Endothelial cell of umbilical vein (primary cell): ENCODE data around the gene NOTCH1. TPM values are rescaled to one million over a fixed set of nuclear protein-coding genes. Genes with fewer than 3 reads are reported as not detected.

Experiments used
- BruUV-seq: library from RNA; stranded (reverse); fragments of 400-500 nt; replicated peaks from 2 replicates; lab custom pipeline; 2021; lab: Mats Ljungman, UMichigan
- CTCF ChIA-PET: fragments of 300-600, 350-600 bp; sonication (Branson Sonifier 250); formaldehyde crosslinking; loops from one replicate; lab custom pipeline; 2021; ENCODE audit warnings: antibody characterized with exemption, inconsistent platforms; lab: Charles Lee
- POLR2A ChIA-PET: fragments of 300-600, 350-600 bp; sonication (Branson Sonifier 250); formaldehyde crosslinking; loops from one replicate; lab custom pipeline; 2021; ENCODE audit warnings: antibody characterized with exemption, inconsistent platforms; lab: Charles Lee
- DNase-seq: peaks from one replicate; pipeline ENCODE4 v3.0.0-alpha.2; 2011; ENCODE audit warnings: low read depth, low spot score
- FAIRE-seq: peaks from 2 replicates; lab custom pipeline; 2011; peaks lifted over from hg19 to GRCh38; lab: Jason Lieb, UNC
- H2AFZ ChIP-seq: 2 replicates; pipeline ENCODE4 v1.6.0; 2012; ENCODE audit warnings: low read depth, low read length, control low read depth, inconsistent platforms
- H3K27ac ChIP-seq: 2 replicates; pipeline ENCODE4 v1.5.1; 2011; ENCODE audit warnings: low read depth, mild to moderate bottlenecking, control low read depth, low read length, moderate library complexity; ENCODE audit not compliant: insufficient read depth
- H3K27me3 ChIP-seq, 2 experiments: 2 replicates each; pipeline versions ENCODE4 v1.6.0 to v1.6.1; 2011; ENCODE audit warnings: low read length in 2 of 2, mixed read lengths in 1 of 2; ENCODE audit not compliant: control insufficient read depth in 2 of 2, insufficient read depth in 2 of 2
- H3K36me3 ChIP-seq, 2 experiments: 2 replicates in 1 of 2; 3 replicates in 1 of 2; pipeline ENCODE4 v1.5.1; 2011; ENCODE audit warnings: low read length in 2 of 2, mild to moderate bottlenecking in 1 of 2, moderate library complexity in 1 of 2; ENCODE audit not compliant: control insufficient read depth in 2 of 2, insufficient read depth in 2 of 2; ENCODE audit errors: extremely low read depth in 1 of 2
- H3K4me1 ChIP-seq: 3 replicates; pipeline ENCODE4 v1.5.1; 2011; ENCODE audit warnings: mild to moderate bottlenecking, low read length; ENCODE audit not compliant: control insufficient read depth, insufficient read depth; ENCODE audit errors: extremely low read depth
- H3K4me2 ChIP-seq: 2 replicates; pipeline ENCODE4 v1.6.1; 2011; ENCODE audit warnings: low read length, control low read depth, mixed read lengths; ENCODE audit not compliant: insufficient read depth
- H3K4me3 ChIP-seq, 3 experiments: fragments of 200-600 bp in 1 of 3; sonication (generic), shearing (Covaris generic) in 1 of 3; replicated peaks in 1 of 3; 2 replicates each; pipeline ENCODE4 v1.5.1; 2011 to 2016; ENCODE audit warnings: control low read depth in 3 of 3, low read length in 3 of 3, mild to moderate bottlenecking in 2 of 3, inconsistent platforms in 1 of 3, low read depth in 1 of 3, moderate library complexity in 1 of 3; ENCODE audit not compliant: insufficient read depth in 1 of 3
- H3K79me2 ChIP-seq: 2 replicates; pipeline ENCODE4 v1.6.0; 2012; ENCODE audit warnings: low read length, inconsistent platforms; ENCODE audit not compliant: control insufficient read depth, insufficient read depth
- H3K9ac ChIP-seq: replicated peaks from 2 replicates; pipeline ENCODE3; 2011; ENCODE audit warnings: low read length, control low read depth; ENCODE audit not compliant: insufficient read depth; ENCODE audit errors: extremely low read depth
- H3K9me1 ChIP-seq: replicated peaks from 3 replicates; pipeline ENCODE4 v1.6.0; 2011; ENCODE audit warnings: mild to moderate bottlenecking, low read length; ENCODE audit not compliant: control insufficient read depth, insufficient read depth; ENCODE audit errors: extremely low read depth
- H3K9me3 ChIP-seq: replicated peaks from 2 replicates; pipeline ENCODE4 v1.5.1; 2012; ENCODE audit warnings: low read length, inconsistent platforms; ENCODE audit not compliant: control insufficient read depth, insufficient read depth
- H4K20me1 ChIP-seq: replicated peaks from 2 replicates; pipeline ENCODE3; 2011; ENCODE audit warnings: mild to moderate bottlenecking, low read length; ENCODE audit not compliant: control insufficient read depth, insufficient read depth; ENCODE audit errors: extremely low read depth
- EZH2 ChIP-seq: IDR thresholded peaks from 2 replicates; pipeline ENCODE4 v1.6.1; 2012; ENCODE audit warnings: borderline replicate concordance, low read depth, mild to moderate bottlenecking, moderate library complexity, low read length, inconsistent platforms; ENCODE audit not compliant: severe bottlenecking
- FOS ChIP-seq: IDR thresholded peaks from 2 replicates; pipeline ENCODE4 v1.6.1; 2011; ENCODE audit warnings: mild to moderate bottlenecking, low read length, moderate library complexity, borderline replicate concordance; ENCODE audit not compliant: insufficient read depth
- GATA2 ChIP-seq: IDR thresholded peaks from 2 replicates; pipeline ENCODE4 v1.7.0; 2011; ENCODE audit warnings: low read depth, mild to moderate bottlenecking, moderate library complexity, mixed read lengths, low read length; ENCODE audit not compliant: insufficient read length, insufficient read depth
- JUN ChIP-seq: IDR thresholded peaks from 2 replicates; pipeline ENCODE4 v1.6.1; 2011; ENCODE audit warnings: borderline replicate concordance, low read depth; ENCODE audit not compliant: insufficient read length, insufficient read depth
- MYC ChIP-seq: IDR thresholded peaks from one replicate; pipeline ENCODE4 v1.6.1; 2011; ENCODE audit warnings: mild to moderate bottlenecking, low read depth, low read length
- POLR2A ChIP-seq: IDR thresholded peaks from 2 replicates; pipeline ENCODE4 v1.6.1; 2012; ENCODE audit warnings: low read depth, mild to moderate bottlenecking, control low read depth, low read length
- POLR2AphosphoS5 ChIP-seq: IDR thresholded peaks from 2 replicates; pipeline ENCODE4 v1.6.1; 2012; ENCODE audit warnings: low read depth, mild to moderate bottlenecking, control low read depth, low read length, moderate library complexity; ENCODE audit not compliant: insufficient read depth
- dilution Hi-C: fragments of 300-500 bp; cut with MboI; formaldehyde crosslinking; loops from one replicate; pipeline ENCODE4 v1.15.0; 2019; ENCODE audit warnings: low sequenced_read_pairs; ENCODE audit not compliant: extremely low pct_ligation_motif_present
- intact Hi-C: fragments of 100-400 bp; cut with micrococcal nuclease; formaldehyde crosslinking; loops from one replicate; pipeline ENCODE4 v1.10.0; 2022
- polyA plus RNA-seq, 4 experiments: library from polyadenylated mRNA; depleted of rRNA in 3 of 4; stranded (reverse) in 3 of 4; unstranded in 1 of 4; fragments of >200 nt; gene quantifications; 2 replicates each; pipeline versions ENCODE4 v1.2.1 to v1.2.3, GENCODE V29; 2011 to 2012; ENCODE audit warnings: missing spikeins in 1 of 4
- total RNA-seq: library from RNA; stranded (reverse); gene quantifications from 2 replicates; pipeline ENCODE4 v1.2.3, GENCODE V29; 2021
- TF ChIP-seq, protein P1 (sequence below), 2 donors: IDR thresholded peaks; 1 replicate in 1 of 2; 2 replicates in 1 of 2; pipeline ENCODE4 v1.5.1; 2011; ENCODE audit warnings: low read length in 2 of 2, mild to moderate bottlenecking in 2 of 2, moderate library complexity in 2 of 2, control low read depth in 1 of 2, inconsistent platforms in 1 of 2, low read depth in 1 of 2; ENCODE audit not compliant: insufficient read depth in 1 of 2; ENCODE audit errors: extremely low read depth in 1 of 2
- TF ChIP-seq, protein P2 (sequence below): IDR thresholded peaks from 2 replicates; pipeline ENCODE4 v1.6.1; 2011; ENCODE audit not compliant: insufficient read depth, insufficient read length

NOTCH1 gene
- total and polyA plus RNA-seq, 2 donors (not counting 3 experiments of a cell fraction or from before 2014, with no cell fraction given) = 31.7 to 153 TPM

DNA sequence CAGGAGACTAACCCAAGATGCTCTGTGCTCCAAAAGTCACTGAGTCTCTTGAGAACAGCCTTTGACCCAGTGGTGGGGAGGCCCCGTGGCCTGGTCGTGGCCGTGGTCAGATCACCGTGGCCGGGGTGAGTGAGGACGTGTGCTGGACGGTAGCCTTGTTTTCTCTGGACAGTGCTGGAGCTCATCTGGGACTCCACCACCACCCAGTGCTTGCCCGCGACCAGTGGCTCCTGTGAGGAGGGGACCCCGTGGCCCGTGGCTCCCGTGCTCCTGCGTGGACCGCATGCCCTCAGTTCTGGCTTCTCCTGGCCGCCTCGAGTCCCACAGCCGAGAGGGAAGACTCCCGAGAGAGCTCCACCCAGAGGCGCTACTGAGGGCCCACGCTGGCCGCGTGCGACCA, 15.9 kb upstream of the NOTCH1 start:
- ChIA-PET CTCF (interaction anchor here (0.6 to 1.3 kb wide), 3 partner anchors 12 to 16 kb away, joined by 3 read pairs; partner anchors contain the start of gene NOTCH1), POLR2A (no interaction called here)
- no TSS peak for BruUV-seq
- no peak for DNase-seq
- Histone ChIP-seq H3K9ac (no peak overlapping the region), H2AFZ (no peak overlapping the region), H3K4me1 (peaks cover 2% of the 10 kb centered on the region), H3K9me3 (no peaks in the 10 kb centered on the region), H3K27ac (no peak overlapping the region), H3K79me2 (no peaks in the 10 kb centered on the region), H4K20me1 (no peaks in the 10 kb centered on the region), H3K36me3 (no peaks in the 10 kb centered on the region), H3K27me3 (no peaks in the 10 kb centered on the region), H3K9me1 (no peaks in the 10 kb centered on the region), H3K4me3 (no peak overlapping the region), H3K4me2 (no peak overlapping the region)
- TF ChIP-seq JUN = no peak
- TF ChIP-seq, protein P1, sequence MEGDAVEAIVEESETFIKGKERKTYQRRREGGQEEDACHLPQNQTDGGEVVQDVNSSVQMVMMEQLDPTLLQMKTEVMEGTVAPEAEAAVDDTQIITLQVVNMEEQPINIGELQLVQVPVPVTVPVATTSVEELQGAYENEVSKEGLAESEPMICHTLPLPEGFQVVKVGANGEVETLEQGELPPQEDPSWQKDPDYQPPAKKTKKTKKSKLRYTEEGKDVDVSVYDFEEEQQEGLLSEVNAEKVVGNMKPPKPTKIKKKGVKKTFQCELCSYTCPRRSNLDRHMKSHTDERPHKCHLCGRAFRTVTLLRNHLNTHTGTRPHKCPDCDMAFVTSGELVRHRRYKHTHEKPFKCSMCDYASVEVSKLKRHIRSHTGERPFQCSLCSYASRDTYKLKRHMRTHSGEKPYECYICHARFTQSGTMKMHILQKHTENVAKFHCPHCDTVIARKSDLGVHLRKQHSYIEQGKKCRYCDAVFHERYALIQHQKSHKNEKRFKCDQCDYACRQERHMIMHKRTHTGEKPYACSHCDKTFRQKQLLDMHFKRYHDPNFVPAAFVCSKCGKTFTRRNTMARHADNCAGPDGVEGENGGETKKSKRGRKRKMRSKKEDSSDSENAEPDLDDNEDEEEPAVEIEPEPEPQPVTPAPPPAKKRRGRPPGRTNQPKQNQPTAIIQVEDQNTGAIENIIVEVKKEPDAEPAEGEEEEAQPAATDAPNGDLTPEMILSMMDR (IDR thresholded peaks at IDR 0.05; ENCODE audit: extremely low read depth in 1 of 2, insufficient read depth in 1 of 2, low read depth in 1 of 2, low read length in 2 of 2) = no peak
- TF ChIP-seq FOS = no peak
- no peak for TF ChIP-seq POLR2AphosphoS5
- TF ChIP-seq MYC = no peak
- no peak for TF ChIP-seq GATA2
- TF ChIP-seq EZH2 = no peak
- TF ChIP-seq, protein P2, sequence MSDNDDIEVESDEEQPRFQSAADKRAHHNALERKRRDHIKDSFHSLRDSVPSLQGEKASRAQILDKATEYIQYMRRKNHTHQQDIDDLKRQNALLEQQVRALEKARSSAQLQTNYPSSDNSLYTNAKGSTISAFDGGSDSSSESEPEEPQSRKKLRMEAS = no peak
- no peak for TF ChIP-seq POLR2A
- intact Hi-C loops (no loop called here), dilution Hi-C loops (no loop called here)
- FAIRE-seq = no peak
